WTC11 (cell line): ENCODE measurements around the gene C5orf58. TPM values are rescaled to one million over a fixed set of nuclear protein-coding genes. Genes with fewer than 3 reads are reported as not detected.

Experiments
- ATAC-seq: fragments of 200-7000 bp; cut with Tn5 transposase; 2 replicates; pipeline ENCODE4 v1.10.0; 2021; ENCODE audit warnings: mild to moderate bottlenecking, moderate library complexity
- CTCF ChIA-PET: fragments of 300-600 bp; sonication (Branson Sonifier 250); formaldehyde crosslinking; loops from one replicate; lab custom pipeline; 2021; ENCODE audit warnings: antibody characterized with exemption; lab: Charles Lee
- POLR2A ChIA-PET: fragments of 350-600 bp; sonication (Branson Sonifier 250); formaldehyde crosslinking; loops from one replicate; lab custom pipeline; 2021; ENCODE audit warnings: antibody characterized with exemption; lab: Charles Lee
- DNase-seq: peaks from one replicate; pipeline ENCODE4 v3.0.0; 2021; ENCODE audit warnings: low spot score
- H3K27ac Mint-ChIP-seq: 2 replicates; pipeline ENCODE4 v1.8.0; 2021; ENCODE audit warnings: mixed read lengths
- H3K27me3 Mint-ChIP-seq: 2 replicates; pipeline ENCODE4 v1.8.0; 2021; ENCODE audit warnings: low read depth, mild to moderate bottlenecking, moderate library complexity, mixed read lengths
- H3K36me3 Mint-ChIP-seq: 2 replicates; pipeline ENCODE4 v1.8.0; 2021; ENCODE audit warnings: mixed read lengths
- H3K4me1 Mint-ChIP-seq: 2 replicates; pipeline ENCODE4 v1.8.0; 2022; ENCODE audit warnings: mixed read lengths
- H3K4me3 Mint-ChIP-seq: 2 replicates; pipeline ENCODE4 v1.8.0; 2021; ENCODE audit warnings: mild to moderate bottlenecking, moderate library complexity, mixed read lengths
- H3K9me3 Mint-ChIP-seq: 2 replicates; pipeline ENCODE4 v1.8.0; 2021; ENCODE audit warnings: mixed read lengths
- ATF3 ChIP-seq: sonication (generic); formaldehyde crosslinking; conservative IDR thresholded peaks from 2 replicates; pipeline ENCODE4 v1.8.1; 2022; ENCODE audit warnings: mild to moderate bottlenecking, missing genetic modification reagents
- ETV6 ChIP-seq: sonication (generic); formaldehyde crosslinking; IDR thresholded peaks from 2 replicates; pipeline ENCODE4 v1.8.1; 2022; ENCODE audit warnings: mild to moderate bottlenecking, missing genetic modification reagents
- IRF2 ChIP-seq: sonication (generic); formaldehyde crosslinking; IDR thresholded peaks from 2 replicates; pipeline ENCODE4 v1.8.0; 2022; ENCODE audit warnings: low read depth, missing genetic modification reagents, borderline replicate concordance
- JAZF1 ChIP-seq: fragments of 250-450 bp; sonication (Bioruptor Pico); IDR thresholded peaks from 2 replicates; pipeline ENCODE4 v1.9.0; 2021; ENCODE audit warnings: moderate library complexity, mild to moderate bottlenecking, inconsistent platforms
- JUN ChIP-seq: sonication (generic); formaldehyde crosslinking; IDR thresholded peaks from 2 replicates; pipeline ENCODE4 v1.8.0; 2023; ENCODE audit warnings: mild to moderate bottlenecking, missing genetic modification reagents
- NFATC4 ChIP-seq: fragments of 250-450 bp; sonication (Bioruptor Pico); IDR thresholded peaks from 2 replicates; pipeline ENCODE4 v1.9.0; 2021; ENCODE audit warnings: mild to moderate bottlenecking
- NFE2L1 ChIP-seq: sonication (generic); formaldehyde crosslinking; IDR thresholded peaks from 2 replicates; pipeline ENCODE4 v1.8.1; 2023; ENCODE audit warnings: missing genetic modification reagents
- NR1H2 ChIP-seq: sonication (generic); formaldehyde crosslinking; IDR thresholded peaks from 2 replicates; pipeline ENCODE4 v1.9.0; 2021; ENCODE audit warnings: mild to moderate bottlenecking, moderate library complexity, missing genetic modification reagents
- NR3C1 ChIP-seq: sonication (generic); formaldehyde crosslinking; conservative IDR thresholded peaks from 2 replicates; pipeline ENCODE4 v1.8.1; 2023; ENCODE audit warnings: low read depth, mild to moderate bottlenecking, missing genetic modification reagents
- OVOL2 ChIP-seq: fragments of 250-450 bp; sonication (Bioruptor Pico); IDR thresholded peaks from 2 replicates; pipeline ENCODE4 v1.9.0; 2021; ENCODE audit warnings: mild to moderate bottlenecking, borderline replicate concordance
- RELA ChIP-seq: sonication (generic); formaldehyde crosslinking; IDR thresholded peaks from 2 replicates; pipeline ENCODE4 v1.8.1; 2022; ENCODE audit warnings: missing genetic modification reagents, mild to moderate bottlenecking, borderline replicate concordance
- SMAD4 ChIP-seq: sonication (generic); formaldehyde crosslinking; IDR thresholded peaks from 2 replicates; pipeline ENCODE4 v1.8.0; 2022; ENCODE audit warnings: mild to moderate bottlenecking, missing genetic modification reagents
- SOX15 ChIP-seq: fragments of 250-450 bp; sonication (Bioruptor Pico); IDR thresholded peaks from 2 replicates; pipeline ENCODE4 v1.9.0; 2021; ENCODE audit warnings: mild to moderate bottlenecking
- TCF7 ChIP-seq: sonication (generic); formaldehyde crosslinking; IDR thresholded peaks from 2 replicates; pipeline ENCODE4 v1.8.0; 2022; ENCODE audit warnings: mild to moderate bottlenecking, low read depth, missing genetic modification reagents, moderate library complexity
- TEAD1 ChIP-seq: sonication (generic); formaldehyde crosslinking; IDR thresholded peaks from 2 replicates; pipeline ENCODE4 v1.8.0; 2022; ENCODE audit warnings: mild to moderate bottlenecking, missing genetic modification reagents
- ZBTB43 ChIP-seq: sonication (generic); formaldehyde crosslinking; IDR thresholded peaks from 2 replicates; pipeline ENCODE4 v1.8.1; 2023; ENCODE audit warnings: mild to moderate bottlenecking, missing genetic modification reagents
- ZMAT4 ChIP-seq: fragments of 250-450 bp; sonication (Bioruptor Pico); IDR thresholded peaks from 2 replicates; pipeline ENCODE4 v1.9.0; 2021; ENCODE audit warnings: mild to moderate bottlenecking
- ZNF232 ChIP-seq: sonication (generic); formaldehyde crosslinking; IDR thresholded peaks from 2 replicates; pipeline ENCODE4 v1.8.0; 2022; ENCODE audit warnings: mild to moderate bottlenecking, missing genetic modification reagents
- ZNF396 ChIP-seq: fragments of 250-450 bp; sonication (Bioruptor Pico); IDR thresholded peaks from 2 replicates; pipeline ENCODE4 v1.8.0; 2021; ENCODE audit warnings: mild to moderate bottlenecking, moderate library complexity, borderline replicate concordance
- ZNF423 ChIP-seq: fragments of 250-450 bp; sonication (Bioruptor Pico); IDR thresholded peaks from 2 replicates; pipeline ENCODE4 v2.1.2; 2022; ENCODE audit warnings: mild to moderate bottlenecking, moderate library complexity
- ZNF425 ChIP-seq: fragments of 250-450 bp; sonication (Bioruptor Pico); conservative IDR thresholded peaks from 2 replicates; pipeline ENCODE4 v1.9.0; 2021; ENCODE audit warnings: mild to moderate bottlenecking
- ZNF671 ChIP-seq: fragments of 250-450 bp; sonication (Bioruptor Pico); IDR thresholded peaks from 2 replicates; pipeline ENCODE4 v1.8.0; 2021; ENCODE audit warnings: mild to moderate bottlenecking
- total RNA-seq: library from RNA; stranded (reverse); gene quantifications from 3 replicates; pipeline ENCODE4 v1.2.3, GENCODE V29; 2021
- TF ChIP-seq, protein P1 (sequence below): sonication (generic); formaldehyde crosslinking; IDR thresholded peaks from 2 replicates; pipeline ENCODE4 v1.8.0; 2022; ENCODE audit warnings: mild to moderate bottlenecking, missing genetic modification reagents
- TF ChIP-seq, protein P2 (sequence below): sonication (generic); formaldehyde crosslinking; IDR thresholded peaks from 2 replicates; pipeline ENCODE4 v1.8.1; 2023; ENCODE audit warnings: mild to moderate bottlenecking, missing genetic modification reagents, moderate library complexity
- TF ChIP-seq, protein P3 (sequence below): sonication (generic); formaldehyde crosslinking; IDR thresholded peaks from 2 replicates; pipeline ENCODE4 v1.8.0; 2023; ENCODE audit warnings: missing genetic modification reagents

Gene C5orf58
- total RNA-seq, 1 experiment from 2014 or later: 2.0 TPM

DNA sequence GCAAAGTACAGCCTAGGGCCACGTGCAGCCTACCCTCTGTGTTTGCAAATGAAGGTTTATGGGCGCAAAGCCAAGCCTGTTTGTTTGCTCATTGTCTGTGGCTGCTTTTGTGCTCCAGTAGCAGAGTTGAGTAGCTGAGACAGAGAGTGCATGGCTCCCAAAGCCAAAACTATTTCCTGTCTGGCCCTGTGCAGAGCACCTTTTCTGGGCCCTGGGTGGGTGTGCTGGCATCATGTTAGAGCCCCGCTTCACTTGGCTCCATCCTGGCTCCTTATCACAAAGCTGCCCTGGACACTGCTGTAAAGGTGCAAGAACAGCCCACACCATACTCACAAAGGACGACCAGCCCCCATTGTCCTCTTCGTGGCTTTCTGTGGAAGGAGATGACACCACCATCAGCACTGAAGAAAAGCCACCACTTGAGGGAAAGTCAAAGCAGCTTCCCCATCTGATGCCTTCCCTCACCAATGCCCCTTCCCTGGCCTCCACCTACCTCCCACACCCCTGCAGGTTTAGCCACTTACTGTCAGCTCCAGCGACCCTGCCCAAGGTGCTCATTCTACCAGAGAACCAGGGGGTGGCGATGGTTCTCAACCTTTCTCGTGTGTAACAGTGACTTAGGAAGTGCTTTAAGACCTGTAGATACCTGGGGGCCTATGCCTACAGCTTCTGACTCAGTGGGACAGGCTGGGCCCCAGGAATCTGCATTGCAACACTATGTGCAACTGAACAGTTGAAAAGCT, 41.4 kb downstream of the C5orf58 start:
- peak; percentile 84 for ATAC-seq
- Mint-ChIP-seq H3K27me3 (peaks cover 24% of the 10 kb centered on the region), H3K4me3 (no peak overlapping the region)
- CTCF ChIA-PET: interaction anchor here (0.5 to 3.2 kb wide), 25 partner anchors 9 to 358 kb away, joined by 3 to 48 read pairs (median 4); partner anchors contain the start of gene KCNMB1
- no peak for TF ChIP-seq ZNF232
- TF ChIP-seq ZMAT4 (CRISPR knock-in tag): no peak
- TF ChIP-seq NFATC4: no peak
- TF ChIP-seq TCF7 (CRISPR knock-in tag): no peak
- TF ChIP-seq NR1H2 (CRISPR knock-in tag): no peak
- TF ChIP-seq NR3C1: no peak
- peak; percentile 57; the same call in 1 of the 2 replicates for TF ChIP-seq ETV6 (CRISPR knock-in tag)
- TF ChIP-seq, all 79 proteins: peak for 1
- Mint-ChIP-seq H3K27ac (no peak overlapping the region), H3K4me1 (peaks cover 40% of the 10 kb centered on the region), H3K9me3 (no peaks in the 10 kb centered on the region), H3K36me3 (no peaks in the 10 kb centered on the region)
- DNase-seq: peak; percentile 72
- POLR2A ChIA-PET: interaction anchor here (0.6 to 1.1 kb wide), 2 partner anchors 24 to 34 kb away, joined by 3 to 4 read pairs; partner anchors contain the start of gene LCP2

- no peaks in the 10 kb centered on the region for H3K9me3 Mint-ChIP-seq
- no peak for DNase-seq
- TF ChIP-seq OVOL2 (CRISPR knock-in tag): no peak
- no peak for TF ChIP-seq ZNF396 (CRISPR knock-in tag)
- no peak for TF ChIP-seq JUN (CRISPR knock-in tag)
- TF ChIP-seq ZMAT4 (CRISPR knock-in tag): no peak
- no peak for TF ChIP-seq SOX15 (CRISPR knock-in tag)
- no peak for TF ChIP-seq ETV6 (CRISPR knock-in tag)
- TF ChIP-seq, protein P1, sequence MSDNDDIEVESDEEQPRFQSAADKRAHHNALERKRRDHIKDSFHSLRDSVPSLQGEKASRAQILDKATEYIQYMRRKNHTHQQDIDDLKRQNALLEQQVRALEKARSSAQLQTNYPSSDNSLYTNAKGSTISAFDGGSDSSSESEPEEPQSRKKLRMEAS: no peak
- TF ChIP-seq, protein P2, sequence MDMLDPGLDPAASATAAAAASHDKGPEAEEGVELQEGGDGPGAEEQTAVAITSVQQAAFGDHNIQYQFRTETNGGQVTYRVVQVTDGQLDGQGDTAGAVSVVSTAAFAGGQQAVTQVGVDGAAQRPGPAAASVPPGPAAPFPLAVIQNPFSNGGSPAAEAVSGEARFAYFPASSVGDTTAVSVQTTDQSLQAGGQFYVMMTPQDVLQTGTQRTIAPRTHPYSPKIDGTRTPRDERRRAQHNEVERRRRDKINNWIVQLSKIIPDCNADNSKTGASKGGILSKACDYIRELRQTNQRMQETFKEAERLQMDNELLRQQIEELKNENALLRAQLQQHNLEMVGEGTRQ (CRISPR knock-in tag): no peak
- no peak for TF ChIP-seq IRF2 (CRISPR knock-in tag)
- no peak for TF ChIP-seq ZBTB43 (CRISPR knock-in tag)
- no peak for TF ChIP-seq NFE2L1
- TF ChIP-seq, all 79 proteins: peak for 0
- ChIA-PET CTCF (interaction anchor here (0.8 to 3.2 kb wide), 8 partner anchors 49 to 146 kb away, joined by 3 to 48 read pairs (median 6); no protein-coding TSS in a partner anchor), POLR2A (interaction anchor here (1.0 kb wide), 1 partner anchor 128 kb away, joined by 3 read pairs; no protein-coding TSS in a partner anchor)
- Mint-ChIP-seq H3K36me3 (no peaks in the 10 kb centered on the region), H3K27ac (no peak overlapping the region), H3K4me3 (no peak overlapping the region), H3K27me3 (peaks cover 24% of the 10 kb centered on the region), H3K4me1 (peaks cover 54% of the 10 kb centered on the region)
- ATAC-seq: no peak
Measured at GRCh38 chr5:170275376-170275994, 42.7 kb downstream of the C5orf58 start.

GRCh38 chr5:170276140-170276539, 43.4 kb downstream of the C5orf58 start:
- peaks cover 24% of the 10 kb centered on the region for H3K27me3 Mint-ChIP-seq
- DNase-seq (no peak), ATAC-seq (no peak)
- no peak overlapping the region for H3K27ac Mint-ChIP-seq
- no peaks in the 10 kb centered on the region for H3K36me3 Mint-ChIP-seq
- H3K4me1 Mint-ChIP-seq: peaks cover 58% of the 10 kb centered on the region
- ChIA-PET POLR2A (no interaction called here), CTCF (interaction anchor here (1.2 to 2.6 kb wide), 6 partner anchors 10 to 145 kb away, joined by 3 to 38 read pairs (median 5); no protein-coding TSS in a partner anchor)
- no peak overlapping the region for H3K4me3 Mint-ChIP-seq
- H3K9me3 Mint-ChIP-seq: no peaks in the 10 kb centered on the region
- TF ChIP-seq ZNF423 (CRISPR knock-in tag) (no peak), RELA (CRISPR knock-in tag) (no peak), ETV6 (CRISPR knock-in tag) (no peak), NR3C1 (no peak), JAZF1 (CRISPR knock-in tag) (no peak), ATF3 (CRISPR knock-in tag) (no peak), ZNF425 (CRISPR knock-in tag) (no peak), SMAD4 (CRISPR knock-in tag) (no peak), TEAD1 (CRISPR knock-in tag) (no peak), ZNF671 (CRISPR knock-in tag) (no peak)
- TF ChIP-seq, protein P3, sequence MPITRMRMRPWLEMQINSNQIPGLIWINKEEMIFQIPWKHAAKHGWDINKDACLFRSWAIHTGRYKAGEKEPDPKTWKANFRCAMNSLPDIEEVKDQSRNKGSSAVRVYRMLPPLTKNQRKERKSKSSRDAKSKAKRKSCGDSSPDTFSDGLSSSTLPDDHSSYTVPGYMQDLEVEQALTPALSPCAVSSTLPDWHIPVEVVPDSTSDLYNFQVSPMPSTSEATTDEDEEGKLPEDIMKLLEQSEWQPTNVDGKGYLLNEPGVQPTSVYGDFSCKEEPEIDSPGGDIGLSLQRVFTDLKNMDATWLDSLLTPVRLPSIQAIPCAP (CRISPR knock-in tag): no peak
